Right forelimb (tissue), 1 donor: ENCODE data around the gene CDC14B.

Experiments
- DNase-seq: peaks from one replicate; pipeline ENCODE4 v3.0.0-alpha.2; 2018

Gene CDC14B

GRCh38 chr9:96480736-96481135 lies 138.9 kb downstream of the CDC14B start:
- DNase-seq, result no peak

GRCh38 chr9:96478829-96479371 lies 140.7 kb downstream of the CDC14B start:
- DNase-seq, result no peak

- no peak for DNase-seq
These were observed 143.1 kb downstream of the CDC14B start for GRCh38 chr9:96476591-96476990.

GRCh38 chr9:96476013-96476412 lies 143.6 kb downstream of the CDC14B start:
- no peak for DNase-seq

GRCh38 chr9:96467784-96468183 lies 151.9 kb downstream of the CDC14B start:
- DNase-seq, result no peak

- no peak for DNase-seq
These were observed 155.2 kb downstream of the CDC14B start for GRCh38 chr9:96464426-96464825.

GRCh38 chr9:96462541-96462940 lies 157.1 kb downstream of the CDC14B start:
- no peak for DNase-seq

GRCh38 chr9:96461336-96461735 lies 158.3 kb downstream of the CDC14B start:
- DNase-seq, result no peak

- no peak for DNase-seq
These were observed 158.8 kb downstream of the CDC14B start for GRCh38 chr9:96460882-96461281.

GRCh38 chr9:96460470-96460869 lies 159.2 kb downstream of the CDC14B start:
- DNase-seq, result no peak

- no peak for DNase-seq
These were observed 160.2 kb downstream of the CDC14B start for GRCh38 chr9:96459268-96460007.

- DNase-seq, result no peak
These were observed 161.4 kb downstream of the CDC14B start for GRCh38 chr9:96458226-96458625.

GRCh38 chr9:96457266-96457665 lies 162.4 kb downstream of the CDC14B start:
- DNase-seq, result no peak

GRCh38 chr9:96453625-96454024 lies 166.0 kb downstream of the CDC14B start:
- no peak for DNase-seq

GRCh38 chr9:96450613-96451528 lies 168.8 kb downstream of the CDC14B start:
- peak; percentile 56 for DNase-seq
